Breast epithelium (tissue), 3 donors: ENCODE measurements around the gene PRSS8.

ENCODE experiments used
- POLR2AphosphoS5 ChIP-seq, 3 donors: sonication (generic); formaldehyde crosslinking; IDR thresholded peaks; one replicate each; pipeline ENCODE4 v1.6.1; 2017; ENCODE audit warnings: antibody characterized with exemption in 3 of 3
- TF ChIP-seq, protein P1 (sequence below), 3 donors: fragments of 450-650 bp; IDR thresholded peaks; one replicate each; pipeline ENCODE4 v1.5.1; 2016 to 2017; ENCODE audit warnings: antibody characterized with exemption in 3 of 3, mild to moderate bottlenecking in 3 of 3, moderate library complexity in 3 of 3

- TF ChIP-seq, protein P1, sequence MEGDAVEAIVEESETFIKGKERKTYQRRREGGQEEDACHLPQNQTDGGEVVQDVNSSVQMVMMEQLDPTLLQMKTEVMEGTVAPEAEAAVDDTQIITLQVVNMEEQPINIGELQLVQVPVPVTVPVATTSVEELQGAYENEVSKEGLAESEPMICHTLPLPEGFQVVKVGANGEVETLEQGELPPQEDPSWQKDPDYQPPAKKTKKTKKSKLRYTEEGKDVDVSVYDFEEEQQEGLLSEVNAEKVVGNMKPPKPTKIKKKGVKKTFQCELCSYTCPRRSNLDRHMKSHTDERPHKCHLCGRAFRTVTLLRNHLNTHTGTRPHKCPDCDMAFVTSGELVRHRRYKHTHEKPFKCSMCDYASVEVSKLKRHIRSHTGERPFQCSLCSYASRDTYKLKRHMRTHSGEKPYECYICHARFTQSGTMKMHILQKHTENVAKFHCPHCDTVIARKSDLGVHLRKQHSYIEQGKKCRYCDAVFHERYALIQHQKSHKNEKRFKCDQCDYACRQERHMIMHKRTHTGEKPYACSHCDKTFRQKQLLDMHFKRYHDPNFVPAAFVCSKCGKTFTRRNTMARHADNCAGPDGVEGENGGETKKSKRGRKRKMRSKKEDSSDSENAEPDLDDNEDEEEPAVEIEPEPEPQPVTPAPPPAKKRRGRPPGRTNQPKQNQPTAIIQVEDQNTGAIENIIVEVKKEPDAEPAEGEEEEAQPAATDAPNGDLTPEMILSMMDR (IDR thresholded peaks at IDR 0.05) = no peak
- TF ChIP-seq POLR2AphosphoS5 (IDR thresholded peaks at IDR 0.05) = no peak
Observed at GRCh38 chr16:31145398-31145990, 10.0 kb upstream of the PRSS8 start.
